ENCODE data around the gene PGA4. TPM values are rescaled to one million over a fixed set of nuclear protein-coding genes. Genes with fewer than 3 reads are reported as not detected.

Gene PGA4
- total and polyA plus RNA-seq, 4 donors: 0.33 to 4.5 (median 1.8) TPM; not detected in 1

- H3K4me1 ChIP-seq (ENCODE audit: control insufficient read depth in 4 of 4, insufficient read depth in 4 of 4, low read length in 3 of 4): peaks cover 5 to 18% (median 12%) of the 10 kb centered on the region in 4 donors
- DNase-seq (ENCODE audit: low spot score): no peak
- H3K9ac ChIP-seq (ENCODE audit: low read depth in 1 of 2, low read length in 2 of 2): no peak overlapping the region
- peak overlapping the region in 1 of 2 donors; percentile 68 for H3K27ac ChIP-seq (ENCODE audit: low read depth in 1 of 2, low read length in 2 of 2)
- H3K27me3 ChIP-seq (ENCODE audit: control insufficient read depth in 4 of 4, insufficient read depth in 4 of 4, low read length in 3 of 4): no peaks in the 10 kb centered on the region
- H3K36me3 ChIP-seq (ENCODE audit: control insufficient read depth in 4 of 4, insufficient read depth in 3 of 4, low read depth in 1 of 4, low read length in 3 of 4): no peaks in the 10 kb centered on the region
- no peaks in the 10 kb centered on the region for H3K9me3 ChIP-seq (ENCODE audit: control insufficient read depth in 4 of 4, low read length in 3 of 4)
- 98% methylated on average over 6 of the region's 6 CpGs for WGBS
- H3K4me3 ChIP-seq (ENCODE audit: low read depth in 1 of 3, low read length in 3 of 3): no peak overlapping the region
- TF ChIP-seq MAX (IDR thresholded peaks at IDR 0.05) (no peak), FOXA1 (IDR thresholded peaks at IDR 0.05) (no peak), RAD21 (IDR thresholded peaks at IDR 0.05) (no peak), ZBTB33 (IDR thresholded peaks at IDR 0.05) (no peak), GABPA (IDR thresholded peaks at IDR 0.05 in 1 of 2, conservative IDR thresholded peaks at IDR 0.05 in 1 of 2) (no peak), HNF4A (conservative IDR thresholded peaks at IDR 0.05) (no peak), HNF4G (IDR thresholded peaks at IDR 0.05) (no peak), FOXA2 (IDR thresholded peaks at IDR 0.05) (no peak)
Measured at GRCh38 chr11:61264371-61264770, 42.2 kb downstream of the PGA4 start.

- DNase-seq (ENCODE audit: low spot score): no peak
- 55% methylated on average over 14 of the region's 14 CpGs for WGBS
- Histone ChIP-seq H3K9ac (ENCODE audit: low read depth in 1 of 2, low read length in 2 of 2) (no peak overlapping the region), H3K27me3 (ENCODE audit: control insufficient read depth in 4 of 4, insufficient read depth in 4 of 4, low read length in 3 of 4) (no peaks in the 10 kb centered on the region), H3K36me3 (ENCODE audit: control insufficient read depth in 4 of 4, insufficient read depth in 3 of 4, low read depth in 1 of 4, low read length in 3 of 4) (no peaks in the 10 kb centered on the region), H3K9me3 (ENCODE audit: control insufficient read depth in 4 of 4, low read length in 3 of 4) (no peaks in the 10 kb centered on the region), H3K4me1 (ENCODE audit: control insufficient read depth in 4 of 4, insufficient read depth in 4 of 4, low read length in 3 of 4) (peaks cover 5 to 18% (median 12%) of the 10 kb centered on the region in 4 donors), H3K27ac (ENCODE audit: low read depth in 1 of 2, low read length in 2 of 2) (peak overlapping the region; percentile 68 to 82), H3K4me3 (ENCODE audit: low read depth in 1 of 3, low read length in 3 of 3) (no peak overlapping the region)
- TF ChIP-seq MAX (IDR thresholded peaks at IDR 0.05) (no peak), EGR1 (IDR thresholded peaks at IDR 0.05; ENCODE audit: low read depth in 2 of 2) (no peak), RAD21 (IDR thresholded peaks at IDR 0.05) (no peak), FOXA2 (IDR thresholded peaks at IDR 0.05) (no peak), JUND (IDR thresholded peaks at IDR 0.05) (no peak), HNF4G (IDR thresholded peaks at IDR 0.05) (peak; percentile 8), REST (IDR thresholded peaks at IDR 0.05) (no peak), HNF4A (conservative IDR thresholded peaks at IDR 0.05) (peak in 1 of 2 donors; percentile 82), GABPA (IDR thresholded peaks at IDR 0.05 in 1 of 2, conservative IDR thresholded peaks at IDR 0.05 in 1 of 2) (no peak), YY1 (IDR thresholded peaks at IDR 0.05) (peak; percentile 67), RXRA (IDR thresholded peaks at IDR 0.05) (peak in 1 of 2 donors; percentile 62), ZBTB33 (IDR thresholded peaks at IDR 0.05) (no peak)
Measured at GRCh38 chr11:61264795-61265194, 42.6 kb downstream of the PGA4 start.

Measured in liver (tissue), 9 donors.